Spinal cord (tissue), 10 donors: ENCODE data around the gene G6PC1. TPM values are rescaled to one million over a fixed set of nuclear protein-coding genes. Genes with fewer than 3 reads are reported as not detected.
"Not testable (repeated sequence)": the region's sequence is repeated elsewhere in the genome, so short reads cannot be mapped to it uniquely, and the experiment has no call there.

Experiments used
- DNase-seq, 6 donors: peaks; one replicate each; pipeline versions ENCODE4 v3.0.0 to v3.0.0-alpha.2; 2013 to 2015; ENCODE audit warnings: low spot score in 6 of 6, low read depth in 4 of 6
- H3K27ac ChIP-seq: one replicate; pipeline ENCODE4 v1.5.1; 2013; ENCODE audit warnings: low read depth, low read length, control low read depth
- H3K27me3 ChIP-seq: one replicate; pipeline ENCODE4 v1.6.1; 2013; ENCODE audit warnings: low read length; ENCODE audit not compliant: control insufficient read depth, insufficient read depth
- H3K36me3 ChIP-seq: one replicate; pipeline ENCODE4 v1.6.1; 2013; ENCODE audit warnings: low read length; ENCODE audit not compliant: control insufficient read depth, insufficient read depth
- H3K4me1 ChIP-seq: one replicate; pipeline ENCODE4 v1.6.1; 2013; ENCODE audit warnings: low read length; ENCODE audit not compliant: control insufficient read depth, insufficient read depth
- H3K4me3 ChIP-seq: one replicate; pipeline ENCODE4 v1.5.1; 2013; ENCODE audit warnings: low read depth, low read length, control low read depth
- H3K9me3 ChIP-seq: one replicate; pipeline ENCODE4 v1.6.1; 2013; ENCODE audit warnings: low read length; ENCODE audit not compliant: control insufficient read depth, insufficient read depth
- WGBS: methylation state at CpG from one replicate; pipeline ENCODE4 v1.1.5; 2013; ENCODE audit warnings: missing lambda C conversion rate; ENCODE audit not compliant: insufficient coverage; 5-methylcytosine and 5-hydroxymethylcytosine counted together
- long read RNA-seq, 4 donors: transcript quantifications; one replicate each; lab custom pipeline, GENCODE V29; 2026
- polyA plus RNA-seq, 2 donors: library from polyadenylated mRNA; unstranded; fragments of 120-200 nt; gene quantifications; one replicate each; pipeline ENCODE4 v1.2.1, GENCODE V29; 2013; ENCODE audit not compliant: insufficient read length in 2 of 2
- total RNA-seq, 2 donors: library from RNA; depleted of rRNA in 1 of 2; stranded (reverse); fragments of 120-200 nt in 1 of 2; fragments of >200 nt in 1 of 2; gene quantifications; one replicate each; pipeline versions ENCODE4 v1.2.3 to v1.2.4, GENCODE V29; 2013 to 2014
- donor health status: healthy.

Gene G6PC1
- total RNA-seq (under 1 TPM in 1 of 2 donors, not detected in 1; 0.06 TPM), polyA plus RNA-seq (under 1 TPM; 0.05 to 0.11 TPM)
- long read RNA-seq, donor 1: 0 reads
- long read RNA-seq, donor 2: 0 reads
- long read RNA-seq, donor 3: 0 reads
- long read RNA-seq, donor 4: 0 reads

DNA sequence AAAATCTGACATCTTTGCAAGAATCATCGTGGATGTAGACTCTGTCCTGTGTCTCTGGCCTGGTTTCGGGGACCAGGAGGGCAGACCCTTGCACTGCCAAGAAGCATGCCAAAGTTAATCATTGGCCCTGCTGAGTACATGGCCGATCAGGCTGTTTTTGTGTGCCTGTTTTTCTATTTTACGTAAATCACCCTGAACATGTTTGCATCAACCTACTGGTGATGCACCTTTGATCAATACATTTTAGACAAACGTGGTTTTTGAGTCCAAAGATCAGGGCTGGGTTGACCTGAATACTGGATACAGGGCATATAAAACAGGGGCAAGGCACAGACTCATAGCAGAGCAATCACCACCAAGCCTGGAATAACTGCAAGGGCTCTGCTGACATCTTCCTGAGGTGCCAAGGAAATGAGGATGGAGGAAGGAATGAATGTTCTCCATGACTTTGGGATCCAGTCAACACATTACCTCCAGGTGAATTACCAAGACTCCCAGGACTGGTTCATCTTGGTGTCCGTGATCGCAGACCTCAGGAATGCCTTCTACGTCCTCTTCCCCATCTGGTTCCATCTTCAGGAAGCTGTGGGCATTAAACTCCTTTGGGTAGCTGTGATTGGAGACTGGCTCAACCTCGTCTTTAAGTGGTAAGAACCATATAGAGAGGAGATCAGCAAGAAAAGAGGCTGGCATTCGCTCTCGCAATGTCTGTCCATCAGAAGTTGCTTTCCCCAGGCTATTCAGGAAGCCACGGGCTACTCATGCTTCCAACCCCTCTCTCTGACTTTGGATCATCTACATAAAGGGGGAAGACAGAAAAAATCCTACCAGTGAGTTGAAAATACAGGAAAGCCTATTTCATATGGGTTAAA, at the start of gene G6PC1:
Gene G6PC1 (plus strand): TSS at position 340 of the 872 bp plus-strand sequence. CDS start 78 bp downstream, at position 418.
- H3K27ac ChIP-seq: no peak within 1 kb of the TSS
- DNase-seq: no peak
- H3K4me1 ChIP-seq: no peaks in the 10 kb centered on the region
- H3K9me3 ChIP-seq: no peaks in the 10 kb centered on the region
- H3K27me3 ChIP-seq: no peaks in the 10 kb centered on the region
- no peak within 1 kb of the TSS for H3K4me3 ChIP-seq
- no peaks in the 10 kb centered on the region for H3K36me3 ChIP-seq
- 75% methylated on average over 4 of the region's 12 CpGs for WGBS

DNA sequence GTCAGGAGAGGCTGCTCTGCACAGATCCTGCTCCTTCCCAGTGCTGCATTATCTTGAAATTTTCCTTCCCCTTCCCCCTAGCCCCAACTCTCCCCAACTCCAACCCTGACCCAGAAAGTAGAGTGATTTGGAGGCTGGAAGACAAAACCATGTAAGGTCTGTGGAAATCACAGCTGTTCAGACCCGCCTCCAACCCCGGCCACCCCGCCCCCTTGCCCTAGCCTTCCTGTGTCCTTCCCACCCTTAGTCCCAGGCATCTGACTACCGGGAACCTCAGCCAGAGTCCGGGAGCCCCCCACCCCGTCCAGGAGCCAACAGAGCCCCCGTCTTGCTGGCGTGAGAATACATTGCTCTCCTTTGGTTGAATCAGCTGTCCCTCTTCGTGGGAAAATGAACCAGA, 49.6 kb upstream of the G6PC1 start, which contains the start of gene AOC3:
Gene AOC3 (plus strand): TSS at position 246 of the 400 bp plus-strand sequence. CDS start 145 bp downstream, at position 391.
- whole genome bisulfite sequencing: 55% methylated on average over 9 of the region's 9 CpGs
- no peak within 1 kb of the TSS for H3K27ac ChIP-seq
- H3K4me3 ChIP-seq: no peak within 1 kb of the TSS

DNA sequence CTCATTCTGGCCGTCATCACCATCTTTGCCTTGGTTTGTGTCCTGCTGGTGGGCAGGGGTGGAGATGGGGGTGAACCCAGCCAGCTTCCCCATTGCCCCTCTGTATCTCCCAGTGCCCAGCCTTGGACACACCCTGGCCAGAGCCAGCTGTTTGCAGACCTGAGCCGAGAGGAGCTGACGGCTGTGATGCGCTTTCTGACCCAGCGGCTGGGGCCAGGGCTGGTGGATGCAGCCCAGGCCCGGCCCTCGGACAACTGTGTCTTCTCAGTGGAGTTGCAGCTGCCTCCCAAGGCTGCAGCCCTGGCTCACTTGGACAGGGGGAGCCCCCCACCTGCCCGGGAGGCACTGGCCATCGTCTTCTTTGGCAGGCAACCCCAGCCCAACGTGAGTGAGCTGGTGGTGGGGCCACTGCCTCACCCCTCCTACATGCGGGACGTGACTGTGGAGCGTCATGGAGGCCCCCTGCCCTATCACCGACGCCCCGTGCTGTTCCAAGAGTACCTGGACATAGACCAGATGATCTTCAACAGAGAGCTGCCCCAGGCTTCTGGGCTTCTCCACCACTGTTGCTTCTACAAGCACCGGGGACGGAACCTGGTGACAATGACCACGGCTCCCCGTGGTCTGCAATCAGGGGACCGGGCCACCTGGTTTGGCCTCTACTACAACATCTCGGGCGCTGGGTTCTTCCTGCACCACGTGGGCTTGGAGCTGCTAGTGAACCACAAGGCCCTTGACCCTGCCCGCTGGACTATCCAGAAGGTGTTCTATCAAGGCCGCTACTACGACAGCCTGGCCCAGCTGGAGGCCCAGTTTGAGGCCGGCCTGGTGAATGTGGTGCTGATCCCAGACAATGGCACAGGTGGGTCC, 49.0 kb upstream of the G6PC1 start:
- not testable (repeated sequence) for H3K4me3 ChIP-seq, H3K27me3 ChIP-seq, DNase-seq, H3K27ac ChIP-seq, H3K9me3 ChIP-seq, H3K36me3 ChIP-seq, H3K4me1 ChIP-seq
- 95% methylated on average over 8 of the region's 28 CpGs for WGBS

More for the DNA sequence above, 49.6 kb upstream of the G6PC1 start, which contains the start of gene AOC3:
- Histone ChIP-seq H3K27me3 (no peaks in the 10 kb centered on the region), H3K36me3 (peaks cover 5% of the 10 kb centered on the region), H3K4me1 (peaks cover 10% of the 10 kb centered on the region), H3K9me3 (no peaks in the 10 kb centered on the region)
- no peak for DNase-seq

DNA sequence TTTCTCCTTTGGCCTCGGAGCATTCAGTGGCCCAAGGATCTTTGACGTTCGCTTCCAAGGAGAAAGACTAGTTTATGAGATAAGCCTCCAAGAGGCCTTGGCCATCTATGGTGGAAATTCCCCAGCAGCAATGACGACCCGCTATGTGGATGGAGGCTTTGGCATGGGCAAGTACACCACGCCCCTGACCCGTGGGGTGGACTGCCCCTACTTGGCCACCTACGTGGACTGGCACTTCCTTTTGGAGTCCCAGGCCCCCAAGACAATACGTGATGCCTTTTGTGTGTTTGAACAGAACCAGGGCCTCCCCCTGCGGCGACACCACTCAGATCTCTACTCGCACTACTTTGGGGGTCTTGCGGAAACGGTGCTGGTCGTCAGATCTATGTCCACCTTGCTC, 48.2 kb upstream of the G6PC1 start:
- no peak overlapping the region for H3K27ac ChIP-seq
- H3K9me3 ChIP-seq: no peaks in the 10 kb centered on the region
- no peaks in the 10 kb centered on the region for H3K36me3 ChIP-seq
- no peaks in the 10 kb centered on the region for H3K27me3 ChIP-seq
- peaks cover 10% of the 10 kb centered on the region for H3K4me1 ChIP-seq
- WGBS: 92% methylated on average over 13 of the region's 15 CpGs
- no peak overlapping the region for H3K4me3 ChIP-seq
- no peak for DNase-seq

DNA sequence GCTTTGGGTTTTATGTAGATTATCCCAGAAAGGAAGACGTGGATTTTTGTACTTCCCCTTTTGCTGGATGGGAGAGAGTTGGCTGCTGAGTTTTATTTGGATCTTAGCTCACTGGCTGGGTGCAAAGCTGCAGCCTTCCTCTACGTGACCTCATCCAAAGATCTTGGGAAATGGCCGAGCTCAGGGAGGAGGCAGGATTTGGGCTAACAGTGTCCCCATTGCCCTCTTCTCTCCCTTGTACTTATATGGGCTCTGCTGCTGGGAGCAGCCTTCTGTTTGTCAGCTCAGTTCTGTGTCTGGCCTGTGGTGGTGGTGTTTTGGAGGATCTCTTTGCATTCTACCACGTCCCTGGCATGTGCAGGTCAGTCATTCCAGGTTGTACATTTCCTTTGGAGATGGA, 47.6 kb upstream of the G6PC1 start:
- Histone ChIP-seq H3K4me1 (peaks cover 10% of the 10 kb centered on the region), H3K4me3 (no peak overlapping the region), H3K27me3 (no peaks in the 10 kb centered on the region), H3K36me3 (no peaks in the 10 kb centered on the region), H3K27ac (no peak overlapping the region), H3K9me3 (no peaks in the 10 kb centered on the region)
- 100% methylated on average over 1 of the region's 4 CpGs for WGBS
- DNase-seq: no peak

DNA sequence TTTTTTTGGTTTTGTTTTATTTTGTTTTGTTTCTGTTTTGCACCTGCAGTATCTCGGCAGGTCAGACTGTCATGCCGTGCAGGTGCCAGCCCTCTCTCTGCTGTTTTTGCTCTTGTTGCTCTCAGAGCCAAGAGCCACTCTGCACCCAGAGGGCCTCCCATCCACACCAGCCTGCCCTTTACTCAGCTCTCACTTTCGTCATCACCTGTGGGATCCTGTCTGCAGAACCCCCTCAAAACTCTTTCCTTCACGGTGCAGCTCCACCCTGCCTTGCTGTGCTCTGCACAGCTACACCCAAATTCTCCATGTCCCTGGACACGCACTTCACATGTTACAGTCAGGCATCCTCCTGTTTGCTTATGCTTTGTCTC, 47.0 kb upstream of the G6PC1 start:
- Histone ChIP-seq H3K27ac (no peak overlapping the region), H3K9me3 (no peaks in the 10 kb centered on the region), H3K36me3 (no peaks in the 10 kb centered on the region), H3K27me3 (no peaks in the 10 kb centered on the region), H3K4me3 (no peak overlapping the region), H3K4me1 (peaks cover 10% of the 10 kb centered on the region)
- 83% methylated on average over 5 of the region's 5 CpGs for WGBS
- no peak for DNase-seq

DNA sequence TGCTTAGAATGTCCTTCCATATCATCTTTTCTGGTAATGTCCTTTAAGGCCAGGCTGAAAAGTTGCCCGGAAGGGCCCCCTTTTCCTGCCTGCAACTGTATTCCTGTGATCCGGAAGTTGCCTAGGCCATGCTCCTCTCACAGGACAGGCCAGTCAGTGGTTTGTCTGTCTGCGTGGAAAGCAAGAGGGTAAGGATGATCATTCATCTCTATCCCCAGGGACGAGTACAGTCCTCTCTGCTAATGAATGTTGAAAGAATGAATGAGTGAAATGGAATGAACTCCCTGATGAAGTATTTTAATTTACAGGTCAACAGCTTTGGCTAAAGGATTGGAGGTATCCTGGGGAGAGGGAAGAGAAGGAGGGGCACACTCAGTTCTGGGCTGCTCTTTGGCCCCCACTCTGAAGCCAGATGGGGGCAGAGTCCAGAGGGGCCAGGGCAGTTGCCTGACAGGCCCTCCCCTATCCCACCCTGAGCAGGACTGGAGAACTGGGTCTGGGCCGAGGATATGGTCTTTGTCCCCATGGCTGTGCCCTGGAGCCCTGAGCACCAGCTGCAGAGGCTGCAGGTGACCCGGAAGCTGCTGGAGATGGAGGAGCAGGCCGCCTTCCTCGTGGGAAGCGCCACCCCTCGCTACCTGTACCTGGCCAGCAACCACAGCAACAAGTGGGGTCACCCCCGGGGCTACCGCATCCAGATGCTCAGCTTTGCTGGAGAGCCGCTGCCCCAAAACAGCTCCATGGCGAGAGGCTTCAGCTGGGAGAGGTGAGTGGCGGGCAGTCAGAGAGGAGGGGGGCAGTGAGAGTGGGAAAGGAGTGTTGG, 46.4 kb upstream of the G6PC1 start:
- H3K4me3 ChIP-seq: no peak overlapping the region
- DNase-seq: no peak
- H3K27ac ChIP-seq: no peak overlapping the region
- no peaks in the 10 kb centered on the region for H3K27me3 ChIP-seq
- no peaks in the 10 kb centered on the region for H3K36me3 ChIP-seq
- no peaks in the 10 kb centered on the region for H3K9me3 ChIP-seq
- WGBS: 87% methylated on average over 13 of the region's 15 CpGs
- H3K4me1 ChIP-seq: peaks cover 10% of the 10 kb centered on the region

DNA sequence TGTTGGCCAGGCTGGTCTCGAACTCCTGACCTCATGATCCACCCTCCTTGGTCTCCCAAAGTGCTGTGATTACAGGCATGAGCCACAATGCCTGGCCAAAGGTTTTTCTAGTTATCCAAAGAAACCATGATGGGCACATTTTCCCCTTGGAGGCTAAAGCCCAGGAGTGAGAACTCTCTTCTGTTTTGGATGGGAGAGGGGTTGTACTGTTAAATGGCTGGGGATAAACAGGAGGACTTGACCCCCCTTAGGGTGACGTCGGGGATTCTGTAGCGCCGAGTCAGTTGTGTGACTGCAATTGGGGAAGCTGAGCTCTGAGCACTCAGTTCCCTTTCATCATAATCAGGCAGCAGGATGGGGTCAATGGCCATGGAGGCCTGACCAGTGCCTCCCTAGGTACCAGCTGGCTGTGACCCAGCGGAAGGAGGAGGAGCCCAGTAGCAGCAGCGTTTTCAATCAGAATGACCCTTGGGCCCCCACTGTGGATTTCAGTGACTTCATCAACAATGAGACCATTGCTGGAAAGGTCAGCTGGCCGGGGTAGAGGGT, 45.5 kb upstream of the G6PC1 start:
- DNase-seq: no peak
- H3K27ac ChIP-seq: no peak overlapping the region
- no peaks in the 10 kb centered on the region for H3K9me3 ChIP-seq
- H3K4me3 ChIP-seq: no peak overlapping the region
- peaks cover 4% of the 10 kb centered on the region for H3K4me1 ChIP-seq
- WGBS: 81% methylated on average over 7 of the region's 8 CpGs
- no peaks in the 10 kb centered on the region for H3K36me3 ChIP-seq
- H3K27me3 ChIP-seq: no peaks in the 10 kb centered on the region

DNA sequence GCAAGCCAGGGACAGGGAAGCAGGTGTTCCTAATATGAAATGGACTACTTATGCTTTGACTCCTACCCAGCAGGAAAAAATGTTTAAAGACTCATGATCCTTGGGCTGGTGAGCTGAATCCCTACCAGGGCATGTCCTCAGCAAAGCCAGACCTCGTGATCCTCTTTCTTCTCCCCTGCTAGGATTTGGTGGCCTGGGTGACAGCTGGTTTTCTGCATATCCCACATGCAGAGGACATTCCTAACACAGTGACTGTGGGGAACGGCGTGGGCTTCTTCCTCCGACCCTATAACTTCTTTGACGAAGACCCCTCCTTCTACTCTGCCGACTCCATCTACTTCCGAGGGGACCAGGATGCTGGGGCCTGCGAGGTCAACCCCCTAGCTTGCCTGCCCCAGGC, 44.5 kb upstream of the G6PC1 start:
- not testable (repeated sequence) for H3K9me3 ChIP-seq, H3K4me3 ChIP-seq, H3K36me3 ChIP-seq, DNase-seq, H3K27me3 ChIP-seq, H3K4me1 ChIP-seq, H3K27ac ChIP-seq
- 75% methylated on average over 1 of the region's 8 CpGs for WGBS
